GM23248 (cell line): ENCODE measurements around the gene MYG1. TPM values are rescaled to one million over a fixed set of nuclear protein-coding genes. Genes with fewer than 3 reads are reported as not detected.
A peak's percentile ranks its signal among the peaks of the same experiment; 100 is the strongest.
"Not testable (repeated sequence)": the region's sequence is repeated elsewhere in the genome, so short reads cannot be mapped to it uniquely, and the experiment has no call there.

ENCODE experiments used
- DNase-seq: peaks from one replicate; pipeline ENCODE4 v3.0.0-alpha.2; 2015
- H2AFZ ChIP-seq: fragments of 200-600 bp; sonication (generic); 2 replicates; pipeline ENCODE4 v1.6.1; 2016; ENCODE audit warnings: antibody characterized with exemption
- H3F3A ChIP-seq: fragments of 200-600 bp; sonication (generic); 2 replicates; pipeline ENCODE4 v1.6.1; 2016; ENCODE audit warnings: mild to moderate bottlenecking, antibody characterized with exemption, mixed run types; ENCODE audit not compliant: insufficient read depth
- H3K27ac ChIP-seq: fragments of 200-600 bp; sonication (generic); 2 replicates; pipeline ENCODE4 v1.5.1; 2016; ENCODE audit warnings: mild to moderate bottlenecking
- H3K27me3 ChIP-seq: fragments of 200-600 bp; sonication (generic); replicated peaks from 2 replicates; pipeline ENCODE4 v1.6.1; 2016; ENCODE audit warnings: mild to moderate bottlenecking; ENCODE audit not compliant: insufficient read depth
- H3K36me3 ChIP-seq: fragments of 200-600 bp; sonication (generic); 2 replicates; pipeline ENCODE4 v1.6.1; 2016; ENCODE audit warnings: low read depth, mild to moderate bottlenecking
- H3K4me1 ChIP-seq: fragments of 200-600 bp; sonication (generic); 2 replicates; pipeline ENCODE4 v1.6.1; 2016; ENCODE audit warnings: mild to moderate bottlenecking; ENCODE audit not compliant: insufficient read depth
- H3K4me2 ChIP-seq: fragments of 200-600 bp; sonication (generic); one replicate; pipeline ENCODE4 v1.6.1; 2016; ENCODE audit warnings: mild to moderate bottlenecking; ENCODE audit not compliant: unreplicated experiment
- H3K4me3 ChIP-seq: fragments of 200-600 bp; sonication (generic); 2 replicates; pipeline ENCODE4 v1.5.1; 2016; ENCODE audit warnings: mild to moderate bottlenecking
- H3K79me2 ChIP-seq: fragments of 200-600 bp; sonication (generic); 2 replicates; pipeline ENCODE4 v1.6.1; 2016; ENCODE audit warnings: mild to moderate bottlenecking; ENCODE audit not compliant: insufficient read depth
- H3K9ac ChIP-seq: fragments of 200-600 bp; sonication (generic); 2 replicates; pipeline ENCODE4 v1.6.1; 2016; ENCODE audit warnings: mild to moderate bottlenecking
- H3K9me2 ChIP-seq: fragments of 200-600 bp; sonication (generic); 2 replicates; pipeline ENCODE4 v1.6.1; 2016; ENCODE audit warnings: mixed run types, mild to moderate bottlenecking, moderate library complexity; ENCODE audit not compliant: insufficient read depth
- H3K9me3 ChIP-seq: fragments of 200-600 bp; sonication (generic); one replicate; pipeline ENCODE4 v1.6.1; 2017; ENCODE audit warnings: low read depth
- H4K20me1 ChIP-seq: fragments of 200-600 bp; sonication (generic); 2 replicates; pipeline ENCODE4 v1.6.0; 2016; ENCODE audit not compliant: insufficient read depth
- EZH2 ChIP-seq: fragments of 200-600 bp; sonication (generic); IDR thresholded peaks from 2 replicates; pipeline ENCODE4 v1.6.1; 2018; ENCODE audit warnings: antibody characterized with exemption, mild to moderate bottlenecking; ENCODE audit not compliant: insufficient read depth, poor library complexity, severe bottlenecking
- EZH2phosphoT487 ChIP-seq: fragments of 200-600 bp; sonication (generic); IDR thresholded peaks from 2 replicates; pipeline ENCODE4 v1.6.1; 2018; ENCODE audit warnings: antibody characterized with exemption, moderate library complexity, mild to moderate bottlenecking, low read depth; ENCODE audit not compliant: insufficient read depth
- WGBS, 2 experiments: methylation state at CpG; one replicate each; pipeline ENCODE4 v1.1.6; 2015 to 2017; ENCODE audit warnings: low lambda C conversion rate in 2 of 2, low coverage in 1 of 2; ENCODE audit errors: missing lambda C conversion rate in 2 of 2; 5-methylcytosine and 5-hydroxymethylcytosine counted together
- in situ Hi-C: fragments of 300-500 bp; cut with MboI; formaldehyde crosslinking; loops from 2 replicates; pipeline ENCODE4 v1.15.0; 2020
- polyA plus RNA-seq: library from polyadenylated mRNA; unstranded; fragments of >200 nt; fragmentation: Nextera tagmentation; extraction: Ambion mirVana; gene quantifications from 2 replicates; pipeline ENCODE4 v1.2.1, GENCODE V29; 2016
- total RNA-seq: library from RNA; depleted of rRNA; stranded (reverse); fragments of >200 nt; shearing (Covaris generic); gene quantifications from 2 replicates; pipeline ENCODE4 v1.2.3, GENCODE V29; 2014

Gene MYG1
- total and polyA plus RNA-seq, 2 experiments from 2014 or later, result 39.6 to 47.8 TPM

DNA sequence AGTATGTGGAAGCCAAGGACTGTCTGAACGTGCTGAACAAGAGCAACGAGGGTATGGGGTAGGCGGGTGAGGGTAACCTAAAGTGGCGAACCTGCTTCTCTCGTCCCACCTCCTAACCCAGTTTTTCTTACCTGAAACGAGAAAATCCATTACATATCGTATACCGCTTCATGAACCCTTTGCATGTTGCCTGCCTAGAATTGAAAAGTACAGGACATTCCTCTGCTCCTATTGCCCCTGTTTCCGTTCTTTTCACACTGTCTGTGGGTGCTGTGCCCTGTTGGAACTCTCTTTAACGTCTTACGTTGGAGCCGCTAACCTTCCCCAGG lies 3.6 kb upstream of the MYG1 start:
- H3K36me3 ChIP-seq, result 0 out of 2 replicates have a peak, but pooled peaks cover 4% of the 10 kb centered on the region
- peaks cover 43% of the 10 kb centered on the region for H3K4me1 ChIP-seq
- no peak for TF ChIP-seq EZH2phosphoT487
- TF ChIP-seq EZH2, result no peak
- peaks cover 29% of the 10 kb centered on the region for H3K79me2 ChIP-seq
- no peaks in the 10 kb centered on the region for H3K9me2 ChIP-seq
- peak; percentile 29 for DNase-seq
- 1 to 3% methylated on average over 12 of the region's 12 CpGs for WGBS, 2 experiments
- H3F3A ChIP-seq, result peaks cover 51% of the 10 kb centered on the region
- H3K4me2 ChIP-seq, result peak overlapping the region; percentile 90
- peak overlapping the region; percentile 93 for H3K4me3 ChIP-seq
- peak overlapping the region; percentile 82 for H2AFZ ChIP-seq
- peak overlapping the region; percentile 100 for H3K27ac ChIP-seq
- in situ Hi-C loops, result no loop called here
- H3K9ac ChIP-seq, result peak overlapping the region; percentile 96
- H3K27me3 ChIP-seq, result no peaks in the 10 kb centered on the region
- H4K20me1 ChIP-seq, result no peaks in the 10 kb centered on the region
- H3K9me3 ChIP-seq, result no peaks in the 10 kb centered on the region

- H3K36me3 ChIP-seq, DNase-seq, in situ Hi-C loops, H2AFZ ChIP-seq, H3K27me3 ChIP-seq, H3K9me2 ChIP-seq, H4K20me1 ChIP-seq, H3K9me3 ChIP-seq: not testable (repeated sequence)
- Histone ChIP-seq H3K9ac (peak overlapping the region; percentile 96), H3F3A (peaks cover 55% of the 10 kb centered on the region), H3K4me3 (peak overlapping the region; percentile 93), H3K79me2 (peaks cover 42% of the 10 kb centered on the region), H3K4me1 (peaks cover 46% of the 10 kb centered on the region), H3K27ac (peak overlapping the region; percentile 100), H3K4me2 (peak overlapping the region; percentile 90)
- 92 to 95% methylated on average over 10 of the region's 10 CpGs for WGBS, 2 experiments
Observed at GRCh38 chr12:53297106-53297505, 2.4 kb upstream of the MYG1 start.

GRCh38 chr12:53298164-53298563 lies 1.3 kb upstream of the MYG1 start:
- Histone ChIP-seq H3K9ac (peak overlapping the region; percentile 96), H3K4me3 (peak overlapping the region; percentile 93), H3K9me2 (no peaks in the 10 kb centered on the region), H4K20me1 (no peaks in the 10 kb centered on the region), H3K4me2 (peak overlapping the region; percentile 90), H3F3A (peaks cover 55% of the 10 kb centered on the region), H3K4me1 (peaks cover 46% of the 10 kb centered on the region), H3K36me3 (0 out of 2 replicates have a peak, but pooled peaks cover 4% of the 10 kb centered on the region), H3K9me3 (no peaks in the 10 kb centered on the region), H3K27ac (peak overlapping the region; percentile 100), H2AFZ (no peak overlapping the region), H3K79me2 (peaks cover 52% of the 10 kb centered on the region), H3K27me3 (no peaks in the 10 kb centered on the region)
- peak; percentile 98 for DNase-seq
- no peak for TF ChIP-seq EZH2phosphoT487
- 0 to 1% methylated on average over 5 of the region's 5 CpGs for WGBS, 2 experiments
- in situ Hi-C loops, result no loop called here

GRCh38 chr12:53299101-53299453 lies 418 bp upstream of the MYG1 start:
- in situ Hi-C loops, result no loop called here

GRCh38 chr12:53300187-53300586 lies 692 bp downstream of the MYG1 start:
- peak overlapping the region; percentile 96 for H3K9ac ChIP-seq
- peaks cover 68% of the 10 kb centered on the region for H3K79me2 ChIP-seq
- H3F3A ChIP-seq, result peaks cover 45% of the 10 kb centered on the region
- H4K20me1 ChIP-seq, result no peaks in the 10 kb centered on the region
- H3K27me3 ChIP-seq, result no peaks in the 10 kb centered on the region
- H3K9me3 ChIP-seq, result no peaks in the 10 kb centered on the region
- peak overlapping the region; percentile 90 for H3K4me2 ChIP-seq
- peak overlapping the region; percentile 82 for H3K4me3 ChIP-seq
- no peak for TF ChIP-seq EZH2phosphoT487
- no peak for TF ChIP-seq EZH2
- 0 out of 2 replicates have a peak, but pooled peaks cover 4% of the 10 kb centered on the region for H3K36me3 ChIP-seq
- H3K9me2 ChIP-seq, result no peaks in the 10 kb centered on the region
- H2AFZ ChIP-seq, result 0 out of 2 replicates have a peak overlapping the region, but pooled peaks have one; percentile 27
- H3K27ac ChIP-seq, result peak overlapping the region; percentile 100
- 3% methylated on average over 12 of the region's 12 CpGs for WGBS, 2 experiments
- in situ Hi-C loops, result no loop called here
- peaks cover 41% of the 10 kb centered on the region for H3K4me1 ChIP-seq
- DNase-seq, result peak; percentile 84

More at GRCh38 chr12:53299101-53299453, 418 bp upstream of the MYG1 start:
- Histone ChIP-seq H3F3A (peaks cover 55% of the 10 kb centered on the region), H3K79me2 (peaks cover 61% of the 10 kb centered on the region), H3K4me1 (peaks cover 46% of the 10 kb centered on the region), H3K4me2 (peak overlapping the region; percentile 90), H3K9me3 (no peaks in the 10 kb centered on the region), H3K27ac (peak overlapping the region; percentile 100), H3K9ac (peak overlapping the region; percentile 96), H3K27me3 (no peaks in the 10 kb centered on the region), H4K20me1 (no peaks in the 10 kb centered on the region), H3K4me3 (peak overlapping the region; percentile 82), H2AFZ (no peak overlapping the region), H3K36me3 (0 out of 2 replicates have a peak, but pooled peaks cover 4% of the 10 kb centered on the region), H3K9me2 (no peaks in the 10 kb centered on the region)
- WGBS, 2 experiments, result 27 to 29% methylated on average over 5 of the region's 5 CpGs
- TF ChIP-seq EZH2, result no peak
- no peak for TF ChIP-seq EZH2phosphoT487
- peak; percentile 92 for DNase-seq
